ENCODE measurements around the gene CACNA1F.
A peak's percentile ranks its signal among the peaks of the same experiment; 100 is the strongest.

CACNA1F gene

DNA sequence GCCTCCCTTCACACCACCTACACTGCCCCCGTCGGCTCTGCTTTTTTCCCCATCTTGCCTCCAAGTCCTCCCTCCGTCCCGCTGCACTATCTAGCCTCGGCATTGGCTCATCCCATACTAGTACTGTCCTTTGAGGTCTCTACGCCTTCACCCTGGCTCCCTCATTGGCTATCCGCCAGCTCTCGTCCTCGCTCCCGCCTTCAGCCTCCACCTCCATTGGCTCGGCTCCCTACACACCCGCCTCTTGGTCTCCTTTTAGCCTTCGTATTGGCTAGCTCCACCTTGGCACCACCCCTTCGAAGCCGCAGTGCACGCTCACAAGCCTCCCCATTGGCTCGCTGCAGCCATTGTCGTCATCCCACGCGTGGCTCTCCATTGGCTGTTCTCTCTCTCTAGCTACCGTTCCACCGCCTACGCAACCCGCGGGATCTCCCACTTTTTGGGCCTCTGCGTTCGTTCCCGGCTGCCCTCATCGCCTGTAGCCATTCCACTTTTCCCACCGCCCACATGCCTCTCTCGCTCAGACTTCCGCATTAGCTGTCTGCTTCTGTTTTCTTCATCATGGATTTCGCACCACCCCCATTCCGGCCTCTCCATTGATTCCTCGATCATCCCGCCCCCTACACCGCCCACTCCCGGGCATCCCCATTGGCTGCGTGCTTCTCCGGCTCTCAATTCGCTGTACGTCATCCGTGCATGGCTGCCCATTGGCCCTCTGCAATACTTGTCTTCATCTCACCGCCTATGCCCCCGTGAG, 36.0 kb upstream of the CACNA1F start:
- ATAC-seq, result peak; percentile 93
- no peak for TF ChIP-seq OSR1 (CRISPR knock-in tag; IDR thresholded peaks at IDR 0.05)
- no peak for TF ChIP-seq ESRRG (CRISPR knock-in tag; IDR thresholded peaks at IDR 0.05)
- no peak for TF ChIP-seq CSDC2 (CRISPR knock-in tag; IDR thresholded peaks at IDR 0.05)
- no peak for TF ChIP-seq BACH2 (CRISPR knock-in tag; IDR thresholded peaks at IDR 0.05; ENCODE audit: borderline replicate concordance)
- TF ChIP-seq ARNTL (CRISPR knock-in tag; IDR thresholded peaks at IDR 0.05; ENCODE audit: borderline replicate concordance, low read depth), result no peak

DNA sequence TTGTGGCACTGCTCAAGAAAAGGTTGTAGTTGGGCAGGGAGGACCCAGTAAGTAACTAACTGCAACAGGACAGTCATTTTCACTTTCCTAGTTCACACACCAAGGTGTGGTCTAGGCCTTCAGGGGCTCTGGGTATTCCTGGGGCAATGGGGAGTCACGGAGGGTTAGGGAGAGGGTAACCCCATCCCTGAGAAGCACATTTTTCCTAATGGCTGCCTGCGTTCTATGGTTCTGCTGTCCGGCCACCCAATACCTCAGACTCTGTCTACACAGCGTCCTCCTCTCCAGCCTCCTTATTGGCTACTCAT, 35.5 kb upstream of the CACNA1F start:
- no peak for ATAC-seq
- TF ChIP-seq, protein P1, sequence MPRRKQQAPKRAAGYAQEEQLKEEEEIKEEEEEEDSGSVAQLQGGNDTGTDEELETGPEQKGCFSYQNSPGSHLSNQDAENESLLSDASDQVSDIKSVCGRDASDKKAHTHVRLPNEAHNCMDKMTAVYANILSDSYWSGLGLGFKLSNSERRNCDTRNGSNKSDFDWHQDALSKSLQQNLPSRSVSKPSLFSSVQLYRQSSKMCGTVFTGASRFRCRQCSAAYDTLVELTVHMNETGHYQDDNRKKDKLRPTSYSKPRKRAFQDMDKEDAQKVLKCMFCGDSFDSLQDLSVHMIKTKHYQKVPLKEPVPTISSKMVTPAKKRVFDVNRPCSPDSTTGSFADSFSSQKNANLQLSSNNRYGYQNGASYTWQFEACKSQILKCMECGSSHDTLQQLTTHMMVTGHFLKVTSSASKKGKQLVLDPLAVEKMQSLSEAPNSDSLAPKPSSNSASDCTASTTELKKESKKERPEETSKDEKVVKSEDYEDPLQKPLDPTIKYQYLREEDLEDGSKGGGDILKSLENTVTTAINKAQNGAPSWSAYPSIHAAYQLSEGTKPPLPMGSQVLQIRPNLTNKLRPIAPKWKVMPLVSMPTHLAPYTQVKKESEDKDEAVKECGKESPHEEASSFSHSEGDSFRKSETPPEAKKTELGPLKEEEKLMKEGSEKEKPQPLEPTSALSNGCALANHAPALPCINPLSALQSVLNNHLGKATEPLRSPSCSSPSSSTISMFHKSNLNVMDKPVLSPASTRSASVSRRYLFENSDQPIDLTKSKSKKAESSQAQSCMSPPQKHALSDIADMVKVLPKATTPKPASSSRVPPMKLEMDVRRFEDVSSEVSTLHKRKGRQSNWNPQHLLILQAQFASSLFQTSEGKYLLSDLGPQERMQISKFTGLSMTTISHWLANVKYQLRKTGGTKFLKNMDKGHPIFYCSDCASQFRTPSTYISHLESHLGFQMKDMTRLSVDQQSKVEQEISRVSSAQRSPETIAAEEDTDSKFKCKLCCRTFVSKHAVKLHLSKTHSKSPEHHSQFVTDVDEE (CRISPR knock-in tag; IDR thresholded peaks at IDR 0.05), result no peak
- TF ChIP-seq RARB (CRISPR knock-in tag; IDR thresholded peaks at IDR 0.05) (no peak), SNAI2 (CRISPR knock-in tag; IDR thresholded peaks at IDR 0.05) (no peak), TOX (CRISPR knock-in tag; IDR thresholded peaks at IDR 0.05; ENCODE audit: borderline replicate concordance) (no peak), GLIS3 (CRISPR knock-in tag; IDR thresholded peaks at IDR 0.05) (no peak), ISL1 (CRISPR knock-in tag; IDR thresholded peaks at IDR 0.05) (no peak), BACH2 (CRISPR knock-in tag; IDR thresholded peaks at IDR 0.05; ENCODE audit: borderline replicate concordance) (no peak), PPARA (CRISPR knock-in tag; IDR thresholded peaks at IDR 0.05; ENCODE audit: borderline replicate concordance) (no peak)
- TF ChIP-seq, protein P2, sequence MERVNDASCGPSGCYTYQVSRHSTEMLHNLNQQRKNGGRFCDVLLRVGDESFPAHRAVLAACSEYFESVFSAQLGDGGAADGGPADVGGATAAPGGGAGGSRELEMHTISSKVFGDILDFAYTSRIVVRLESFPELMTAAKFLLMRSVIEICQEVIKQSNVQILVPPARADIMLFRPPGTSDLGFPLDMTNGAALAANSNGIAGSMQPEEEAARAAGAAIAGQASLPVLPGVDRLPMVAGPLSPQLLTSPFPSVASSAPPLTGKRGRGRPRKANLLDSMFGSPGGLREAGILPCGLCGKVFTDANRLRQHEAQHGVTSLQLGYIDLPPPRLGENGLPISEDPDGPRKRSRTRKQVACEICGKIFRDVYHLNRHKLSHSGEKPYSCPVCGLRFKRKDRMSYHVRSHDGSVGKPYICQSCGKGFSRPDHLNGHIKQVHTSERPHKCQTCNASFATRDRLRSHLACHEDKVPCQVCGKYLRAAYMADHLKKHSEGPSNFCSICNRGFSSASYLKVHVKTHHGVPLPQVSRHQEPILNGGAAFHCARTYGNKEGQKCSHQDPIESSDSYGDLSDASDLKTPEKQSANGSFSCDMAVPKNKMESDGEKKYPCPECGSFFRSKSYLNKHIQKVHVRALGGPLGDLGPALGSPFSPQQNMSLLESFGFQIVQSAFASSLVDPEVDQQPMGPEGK (CRISPR knock-in tag; IDR thresholded peaks at IDR 0.05; ENCODE audit: borderline replicate concordance), result no peak

DNA sequence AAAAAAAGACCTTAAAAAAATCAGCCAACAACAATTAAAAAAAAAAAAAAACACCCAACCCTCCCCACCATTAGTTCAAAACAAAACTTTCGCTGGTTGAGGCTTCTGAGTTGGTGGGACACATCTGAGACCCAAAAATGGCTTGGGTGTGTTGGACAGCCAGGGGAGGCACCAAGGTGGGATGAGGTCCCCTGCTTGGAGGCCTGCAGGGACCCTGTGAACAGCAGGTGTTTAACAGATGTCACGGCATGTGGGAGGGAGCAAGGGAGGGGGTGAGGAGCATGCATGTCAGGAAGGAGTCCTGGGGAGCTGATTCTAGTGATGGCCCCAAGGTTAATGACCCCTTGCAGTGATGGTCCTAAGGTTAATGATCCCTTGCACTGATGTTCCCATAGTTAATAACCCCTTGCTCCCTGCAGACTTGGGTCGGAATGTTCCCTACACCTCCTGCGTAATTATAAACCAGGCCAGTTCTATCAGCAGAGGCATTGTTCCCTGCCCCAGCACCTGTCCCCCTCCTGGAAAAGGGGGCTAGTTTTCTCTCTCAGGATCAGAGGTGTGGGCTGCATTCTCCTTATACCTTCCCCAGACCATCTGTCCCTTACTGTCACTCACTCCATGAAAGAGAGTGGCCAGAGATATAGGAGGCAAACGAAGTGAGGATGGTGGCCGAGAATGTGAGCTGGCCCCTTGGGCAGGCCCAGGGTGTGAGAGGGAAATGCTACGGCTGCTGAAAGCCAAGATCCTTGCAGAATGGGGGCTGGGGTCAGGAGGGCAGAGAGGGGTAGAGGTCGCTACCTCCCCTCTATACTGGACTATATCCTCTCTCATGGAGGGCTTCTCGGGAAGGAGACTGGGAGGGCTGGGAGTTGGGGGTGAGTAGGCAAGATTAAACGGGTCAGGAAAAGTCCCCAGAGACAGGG, 33.6 kb upstream of the CACNA1F start:
- TF ChIP-seq BACH2 (CRISPR knock-in tag; IDR thresholded peaks at IDR 0.05; ENCODE audit: borderline replicate concordance) (no peak), ZC3H10 (CRISPR knock-in tag; IDR thresholded peaks at IDR 0.05) (no peak), ZNF70 (CRISPR knock-in tag; IDR thresholded peaks at IDR 0.05) (no peak), ARNTL (CRISPR knock-in tag; IDR thresholded peaks at IDR 0.05; ENCODE audit: borderline replicate concordance, low read depth) (no peak), SNAI2 (CRISPR knock-in tag; IDR thresholded peaks at IDR 0.05) (no peak), GLIS3 (CRISPR knock-in tag; IDR thresholded peaks at IDR 0.05) (no peak), ESRRG (CRISPR knock-in tag; IDR thresholded peaks at IDR 0.05) (no peak), RARB (CRISPR knock-in tag; IDR thresholded peaks at IDR 0.05) (no peak), ZFP30 (CRISPR knock-in tag; IDR thresholded peaks at IDR 0.05) (no peak), CSDC2 (CRISPR knock-in tag; IDR thresholded peaks at IDR 0.05) (no peak)
- TF ChIP-seq, protein P3, sequence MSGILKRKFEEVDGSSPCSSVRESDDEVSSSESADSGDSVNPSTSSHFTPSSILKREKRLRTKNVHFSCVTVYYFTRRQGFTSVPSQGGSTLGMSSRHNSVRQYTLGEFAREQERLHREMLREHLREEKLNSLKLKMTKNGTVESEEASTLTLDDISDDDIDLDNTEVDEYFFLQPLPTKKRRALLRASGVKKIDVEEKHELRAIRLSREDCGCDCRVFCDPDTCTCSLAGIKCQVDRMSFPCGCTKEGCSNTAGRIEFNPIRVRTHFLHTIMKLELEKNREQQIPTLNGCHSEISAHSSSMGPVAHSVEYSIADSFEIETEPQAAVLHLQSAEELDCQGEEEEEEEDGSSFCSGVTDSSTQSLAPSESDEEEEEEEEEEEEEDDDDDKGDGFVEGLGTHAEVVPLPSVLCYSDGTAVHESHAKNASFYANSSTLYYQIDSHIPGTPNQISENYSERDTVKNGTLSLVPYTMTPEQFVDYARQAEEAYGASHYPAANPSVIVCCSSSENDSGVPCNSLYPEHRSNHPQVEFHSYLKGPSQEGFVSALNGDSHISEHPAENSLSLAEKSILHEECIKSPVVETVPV (CRISPR knock-in tag; IDR thresholded peaks at IDR 0.05), result no peak
- TF ChIP-seq, protein P1 (CRISPR knock-in tag; IDR thresholded peaks at IDR 0.05), result no peak
- TF ChIP-seq, protein P4, sequence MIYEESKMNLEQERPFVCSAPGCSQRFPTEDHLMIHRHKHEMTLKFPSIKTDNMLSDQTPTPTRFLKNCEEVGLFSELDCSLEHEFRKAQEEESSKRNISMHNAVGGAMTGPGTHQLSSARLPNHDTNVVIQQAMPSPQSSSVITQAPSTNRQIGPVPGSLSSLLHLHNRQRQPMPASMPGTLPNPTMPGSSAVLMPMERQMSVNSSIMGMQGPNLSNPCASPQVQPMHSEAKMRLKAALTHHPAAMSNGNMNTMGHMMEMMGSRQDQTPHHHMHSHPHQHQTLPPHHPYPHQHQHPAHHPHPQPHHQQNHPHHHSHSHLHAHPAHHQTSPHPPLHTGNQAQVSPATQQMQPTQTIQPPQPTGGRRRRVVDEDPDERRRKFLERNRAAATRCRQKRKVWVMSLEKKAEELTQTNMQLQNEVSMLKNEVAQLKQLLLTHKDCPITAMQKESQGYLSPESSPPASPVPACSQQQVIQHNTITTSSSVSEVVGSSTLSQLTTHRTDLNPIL (CRISPR knock-in tag; IDR thresholded peaks at IDR 0.05; ENCODE audit: low read depth), result no peak
- TF ChIP-seq, protein P2 (CRISPR knock-in tag; IDR thresholded peaks at IDR 0.05; ENCODE audit: borderline replicate concordance), result no peak
- TF ChIP-seq, protein P5, sequence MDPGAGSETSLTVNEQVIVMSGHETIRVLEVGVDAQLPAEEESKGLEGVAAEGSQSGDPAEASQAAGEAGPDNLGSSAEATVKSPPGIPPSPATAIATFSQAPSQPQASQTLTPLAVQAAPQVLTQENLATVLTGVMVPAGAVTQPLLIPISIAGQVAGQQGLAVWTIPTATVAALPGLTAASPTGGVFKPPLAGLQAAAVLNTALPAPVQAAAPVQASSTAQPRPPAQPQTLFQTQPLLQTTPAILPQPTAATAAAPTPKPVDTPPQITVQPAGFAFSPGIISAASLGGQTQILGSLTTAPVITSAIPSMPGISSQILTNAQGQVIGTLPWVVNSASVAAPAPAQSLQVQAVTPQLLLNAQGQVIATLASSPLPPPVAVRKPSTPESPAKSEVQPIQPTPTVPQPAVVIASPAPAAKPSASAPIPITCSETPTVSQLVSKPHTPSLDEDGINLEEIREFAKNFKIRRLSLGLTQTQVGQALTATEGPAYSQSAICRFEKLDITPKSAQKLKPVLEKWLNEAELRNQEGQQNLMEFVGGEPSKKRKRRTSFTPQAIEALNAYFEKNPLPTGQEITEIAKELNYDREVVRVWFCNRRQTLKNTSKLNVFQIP (CRISPR knock-in tag; IDR thresholded peaks at IDR 0.05; ENCODE audit: borderline replicate concordance, low read depth), result no peak
- ATAC-seq, result no peak

Measured in SK-N-SH treated with all-trans-retinoic acid at 6 μM for 48 hours (cell line).